Measurements from ENCODE around the gene DRAM1. TPM values are rescaled to one million over a fixed set of nuclear protein-coding genes. Genes with fewer than 3 reads are reported as not detected.

The DRAM1 gene, protein sequence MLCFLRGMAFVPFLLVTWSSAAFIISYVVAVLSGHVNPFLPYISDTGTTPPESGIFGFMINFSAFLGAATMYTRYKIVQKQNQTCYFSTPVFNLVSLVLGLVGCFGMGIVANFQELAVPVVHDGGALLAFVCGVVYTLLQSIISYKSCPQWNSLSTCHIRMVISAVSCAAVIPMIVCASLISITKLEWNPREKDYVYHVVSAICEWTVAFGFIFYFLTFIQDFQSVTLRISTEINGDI
- total RNA-seq, result 11.9 and 14.1 TPM in 2 replicates

DNA sequence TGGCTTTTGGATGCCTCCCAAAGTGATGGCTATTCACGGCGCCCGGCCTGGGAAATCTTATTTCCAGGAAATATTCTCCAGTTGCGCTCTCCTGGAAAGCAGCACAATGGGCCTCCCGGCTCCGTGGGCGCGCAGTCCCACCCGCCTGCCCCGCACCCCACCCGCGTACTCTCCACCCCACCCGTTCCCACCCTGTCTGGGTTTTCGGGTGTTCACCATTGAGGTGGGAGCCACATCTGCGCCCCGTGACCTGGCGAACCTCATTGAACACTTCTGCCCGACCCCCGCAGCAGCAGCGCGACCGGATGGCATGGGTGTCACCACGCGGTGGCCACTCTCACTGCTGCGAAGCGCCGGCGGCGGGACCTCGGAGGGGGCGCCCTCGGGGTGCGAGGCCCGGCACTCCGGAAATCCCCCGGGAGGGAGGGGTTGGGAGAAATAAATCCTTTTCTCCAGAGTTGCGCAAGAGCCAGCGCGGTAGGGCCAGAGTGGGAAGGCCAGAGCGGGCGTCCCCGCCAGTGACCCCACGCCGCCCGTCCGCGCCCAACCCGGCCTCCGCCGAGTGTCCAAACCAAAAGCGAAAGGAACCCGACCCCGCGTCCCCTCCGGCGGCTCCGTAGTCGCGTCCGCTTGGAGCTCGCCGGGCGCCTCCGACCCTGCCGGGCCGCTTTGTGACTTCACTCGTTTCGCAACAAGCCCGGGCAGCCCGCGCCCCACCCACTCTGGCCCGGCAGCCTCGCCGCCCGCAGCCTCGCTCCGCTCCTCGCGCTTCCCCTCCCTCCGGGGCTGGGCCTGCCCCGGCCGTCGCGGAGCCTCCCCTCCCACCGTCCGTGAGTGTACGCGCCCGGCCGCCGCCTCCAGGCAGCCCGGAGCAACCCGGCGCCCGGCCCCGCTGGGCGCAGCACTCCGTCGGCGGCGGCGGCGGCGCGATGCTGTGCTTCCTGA lies at the start of gene DRAM1:
DRAM1 (plus strand) TSS at position 720 of the 945 bp plus-strand sequence; CDS start at position 930, 210 bp downstream.

DNA sequence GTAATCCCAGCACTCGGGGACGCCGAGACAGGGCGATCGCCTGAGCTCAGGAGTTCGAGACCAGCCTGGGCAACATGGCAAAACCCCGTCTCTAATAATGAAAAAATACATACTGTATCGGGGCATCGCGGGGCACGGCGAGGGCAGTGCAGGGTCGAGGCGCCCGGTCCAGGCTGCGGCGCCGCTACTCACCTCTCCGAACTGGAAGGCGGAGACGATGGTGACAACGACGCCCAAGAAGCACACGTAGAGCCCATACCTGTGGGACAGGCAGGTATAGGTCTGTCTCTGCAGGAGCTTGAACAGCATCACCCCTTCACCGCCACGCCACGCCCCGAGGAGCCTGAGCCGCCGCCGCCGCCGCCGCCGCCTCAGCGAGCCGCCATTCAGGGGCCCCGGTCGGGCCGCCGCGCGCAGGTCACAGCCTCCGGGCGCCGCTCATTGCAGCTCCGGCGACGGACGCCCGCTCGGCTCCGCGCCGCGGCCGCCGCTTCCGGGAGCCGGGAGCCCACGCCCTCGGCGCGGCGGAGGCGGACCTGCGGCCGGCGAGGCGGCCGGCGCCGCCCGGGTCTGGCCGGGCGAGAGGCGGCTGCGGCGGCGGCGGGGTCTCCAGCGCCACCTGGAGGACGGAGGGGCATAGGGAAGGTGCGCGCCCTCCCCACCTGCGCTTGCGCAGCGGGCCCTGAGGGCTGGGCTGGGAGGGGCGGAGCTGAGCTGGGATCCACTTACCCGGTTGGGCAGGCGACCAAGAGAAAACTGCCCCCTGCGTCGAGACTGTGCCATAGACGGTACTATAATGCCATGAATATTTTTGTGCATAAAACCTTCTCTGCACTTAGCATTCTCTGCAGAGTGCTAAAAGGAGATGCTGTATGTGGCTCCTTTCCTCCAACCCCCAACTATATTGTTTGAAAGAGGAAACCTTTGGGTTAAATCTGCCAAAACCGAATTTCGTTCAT lies 46.7 kb upstream of the DRAM1 start, which contains the start of gene GNPTAB:
GNPTAB (minus strand) TSS at position 593 of the 959 bp plus-strand sequence; CDS start at position 309, 284 bp downstream.

Other genes starting within 250 kb of the DRAM1 start
- gene CHPT1, start 179.9 kb upstream of the DRAM1 start, total RNA-seq, result 29.7 and 39.0 TPM in 2 replicates
- gene SYCP3, start 138.1 kb upstream of the DRAM1 start, total RNA-seq, result 0.50 TPM in 1 of 2 replicates, not detected in the other
- 10.6 and 11.1 TPM in 2 replicates for gene GNPTAB, start 46.6 kb upstream of the DRAM1 start, total RNA-seq
- gene WASHC3, start 184.4 kb downstream of the DRAM1 start, total RNA-seq, result 67.9 and 77.0 TPM in 2 replicates
- gene NUP37, start 242.5 kb downstream of the DRAM1 start, total RNA-seq, result 56.2 and 59.2 TPM in 2 replicates
- 11.1 and 19.5 TPM in 2 replicates for gene PARPBP, start 242.6 kb downstream of the DRAM1 start, total RNA-seq